HG03095 (cell line): ENCODE measurements around the gene HOXD1.

ENCODE experiments used
- ATAC-seq: cut with Tn5 transposase; IDR thresholded peaks from one replicate; pipeline ENCODE4 v1.9.1; 2021; ENCODE audit warnings: moderate library complexity; ENCODE audit not compliant: unreplicated experiment

Gene HOXD1

GRCh38 chr2:176164611-176165369, 23.7 kb upstream of the HOXD1 start:
- ATAC-seq: no peak

- ATAC-seq: no peak
Measured at GRCh38 chr2:176165370-176166050, 23.0 kb upstream of the HOXD1 start.

- no peak for ATAC-seq
Measured at GRCh38 chr2:176166272-176166671, 22.2 kb upstream of the HOXD1 start.

GRCh38 chr2:176167398-176167797, 21.1 kb upstream of the HOXD1 start:
- no peak for ATAC-seq

- no peak for ATAC-seq
Measured at GRCh38 chr2:176169181-176169580, 19.3 kb upstream of the HOXD1 start.

- ATAC-seq: no peak
Measured at GRCh38 chr2:176169711-176170110, 18.8 kb upstream of the HOXD1 start.

GRCh38 chr2:176170602-176171305, 17.7 kb upstream of the HOXD1 start:
- ATAC-seq: no peak

GRCh38 chr2:176171351-176172006, 17.0 kb upstream of the HOXD1 start:
- ATAC-seq: no peak

GRCh38 chr2:176172007-176172894, 16.2 kb upstream of the HOXD1 start:
- no peak for ATAC-seq

- ATAC-seq: no peak
Measured at GRCh38 chr2:176172895-176173566, 15.4 kb upstream of the HOXD1 start.

- no peak for ATAC-seq
Measured at GRCh38 chr2:176173567-176174381, 14.7 kb upstream of the HOXD1 start.

- ATAC-seq: no peak
Measured at GRCh38 chr2:176174382-176174823, 14.1 kb upstream of the HOXD1 start.

- ATAC-seq: no peak
Measured at GRCh38 chr2:176174824-176175708, 13.4 kb upstream of the HOXD1 start.

GRCh38 chr2:176175709-176176607, 12.5 kb upstream of the HOXD1 start:
- ATAC-seq: no peak

GRCh38 chr2:176177580-176178037, 10.9 kb upstream of the HOXD1 start:
- ATAC-seq: no peak

GRCh38 chr2:176178038-176178756, 10.3 kb upstream of the HOXD1 start:
- ATAC-seq: no peak
